CD14-positive monocyte (primary cell): ENCODE results near the gene FZD7. TPM values are rescaled to one million over a fixed set of nuclear protein-coding genes. Genes with fewer than 3 reads are reported as not detected.

Experiments
- DNase-seq, 3 donors: peaks; one replicate each; pipeline ENCODE4 v3.0.0-alpha.2; 2011 to 2022
- H2AFZ ChIP-seq: 2 replicates; pipeline ENCODE4 v1.6.0; 2012; ENCODE audit warnings: mild to moderate bottlenecking, low read depth, low read length, inconsistent platforms; ENCODE audit not compliant: insufficient read depth, poor library complexity, severe bottlenecking
- H3K27ac ChIP-seq, 2 donors: 1 replicate in 1 of 2; 2 replicates in 1 of 2; pipeline ENCODE4 v1.5.1; 2012 to 2013; ENCODE audit warnings: low read length in 2 of 2, control low read depth in 1 of 2, inconsistent platforms in 1 of 2, low read depth in 1 of 2, mild to moderate bottlenecking in 1 of 2
- H3K27me3 ChIP-seq, 2 donors: one replicate each; pipeline versions ENCODE4 v1.6.0 to v1.6.1; 2011 to 2013; ENCODE audit warnings: low read length in 2 of 2; ENCODE audit not compliant: control insufficient read depth in 2 of 2, insufficient read depth in 2 of 2
- H3K36me3 ChIP-seq, 2 donors: replicated peaks in 1 of 2; 1 replicate in 1 of 2; 2 replicates in 1 of 2; pipeline versions ENCODE4 v1.5.1 to v1.6.1; 2012 to 2013; ENCODE audit warnings: low read length in 2 of 2, control low read depth in 1 of 2, inconsistent platforms in 1 of 2, mild to moderate bottlenecking in 1 of 2; ENCODE audit not compliant: insufficient read depth in 2 of 2, control insufficient read depth in 1 of 2
- H3K4me1 ChIP-seq, 2 donors: 1 replicate in 1 of 2; 2 replicates in 1 of 2; pipeline versions ENCODE4 v1.5.1 to v1.6.1; 2012 to 2013; ENCODE audit warnings: low read length in 2 of 2, control low read depth in 1 of 2, inconsistent platforms in 1 of 2, mild to moderate bottlenecking in 1 of 2, moderate library complexity in 1 of 2; ENCODE audit not compliant: insufficient read depth in 2 of 2, control insufficient read depth in 1 of 2
- H3K4me2 ChIP-seq: replicated peaks from 2 replicates; pipeline ENCODE3; 2012; ENCODE audit warnings: low read length, moderate library complexity, mild to moderate bottlenecking; ENCODE audit not compliant: poor library complexity, severe bottlenecking; ENCODE audit errors: extremely low read depth
- H3K4me3 ChIP-seq, 3 experiments: fragments of 200-600 bp in 1 of 3; sonication (generic) in 1 of 3; replicated peaks in 1 of 3; 1 replicate in 2 of 3; 2 replicates in 1 of 3; pipeline ENCODE4 v1.5.1; 2011 to 2013; ENCODE audit warnings: low read length in 3 of 3, mild to moderate bottlenecking in 3 of 3, control low read depth in 2 of 3, low read depth in 2 of 3, inconsistent platforms in 1 of 3, moderate library complexity in 1 of 3
- H3K79me2 ChIP-seq: 2 replicates; pipeline ENCODE4 v1.6.0; 2012; ENCODE audit warnings: mild to moderate bottlenecking, control low read depth, inconsistent platforms, low read length, moderate library complexity; ENCODE audit not compliant: insufficient read depth
- H3K9ac ChIP-seq: 2 replicates; pipeline ENCODE4 v1.6.0; 2017; ENCODE audit warnings: low read length, mild to moderate bottlenecking; ENCODE audit not compliant: insufficient read depth, poor library complexity, severe bottlenecking
- H3K9me3 ChIP-seq, 2 donors: replicated peaks in 1 of 2; 1 replicate in 1 of 2; 2 replicates in 1 of 2; pipeline versions ENCODE4 v1.5.1 to v1.6.1; 2012 to 2013; ENCODE audit warnings: low read length in 2 of 2, control low read depth in 1 of 2; ENCODE audit not compliant: control insufficient read depth in 1 of 2, insufficient read depth in 1 of 2
- H4K20me1 ChIP-seq: 2 replicates; pipeline ENCODE4 v1.6.0; 2012; ENCODE audit warnings: mild to moderate bottlenecking, low read length, control low read depth, moderate library complexity; ENCODE audit not compliant: insufficient read depth
- H3K27ac Mint-ChIP-seq, 7 donors: one replicate each; pipeline ENCODE4 v1.8.0; 2020; ENCODE audit warnings: mild to moderate bottlenecking in 7 of 7, mixed read lengths in 7 of 7, moderate library complexity in 6 of 7, inconsistent platforms in 2 of 7
- H3K27me3 Mint-ChIP-seq, 3 donors: one replicate each; pipeline ENCODE4 v1.8.0; 2021 to 2022; ENCODE audit warnings: low read depth in 3 of 3, mild to moderate bottlenecking in 3 of 3, mixed read lengths in 3 of 3, moderate library complexity in 3 of 3, inconsistent platforms in 1 of 3
- H3K36me3 Mint-ChIP-seq, 2 donors: one replicate each; pipeline ENCODE4 v1.8.0; 2020; ENCODE audit warnings: mixed read lengths in 2 of 2, inconsistent platforms in 1 of 2, mild to moderate bottlenecking in 1 of 2
- H3K4me1 Mint-ChIP-seq: one replicate; pipeline ENCODE4 v1.8.0; 2020; ENCODE audit warnings: mild to moderate bottlenecking, mixed read lengths
- H3K4me3 Mint-ChIP-seq, 2 donors: one replicate each; pipeline ENCODE4 v1.8.0; 2020; ENCODE audit warnings: mild to moderate bottlenecking in 2 of 2, mixed read lengths in 2 of 2, moderate library complexity in 1 of 2
- H3K9me3 Mint-ChIP-seq, 7 donors: one replicate each; pipeline ENCODE4 v1.8.0; 2020 to 2022; ENCODE audit warnings: mixed read lengths in 7 of 7, mild to moderate bottlenecking in 6 of 7, moderate library complexity in 6 of 7, inconsistent platforms in 2 of 7
- CTCF ChIP-seq: fragments of 200-600 bp; IDR thresholded peaks from one replicate; pipeline ENCODE4 v1.8.0; 2022; ENCODE audit warnings: antibody characterized with exemption, mild to moderate bottlenecking
- WGBS: methylation state at CpG from one replicate; pipeline ENCODE4 v1.1.5; 2013; ENCODE audit warnings: missing lambda C conversion rate; ENCODE audit not compliant: insufficient coverage; 5-methylcytosine and 5-hydroxymethylcytosine counted together
- intact Hi-C, 2 donors: fragments of 100-400 bp; cut with micrococcal nuclease; formaldehyde crosslinking; loops; one replicate each; pipeline versions ENCODE4 v1.15.0 to v1.15.1; 2023
- polyA plus RNA-seq, 3 donors: library from polyadenylated mRNA; depleted of rRNA in 1 of 3; unstranded in 2 of 3; stranded (reverse) in 1 of 3; fragments of 300-500 nt in 2 of 3; fragments of >200 nt in 1 of 3; fragmentation: Illumina TruSeq in 2 of 3; gene quantifications; 1 replicate in 2 of 3; 2 replicates in 1 of 3; pipeline ENCODE4 v1.2.3, GENCODE V29; 2012 to 2021

FZD7 gene
- polyA plus RNA-seq, 3 donors: 0.05 to 0.28 TPM; not detected in 1

- Mint-ChIP-seq H3K27ac (no peak overlapping the region), H3K4me3 (no peak overlapping the region), H3K36me3 (no peaks in the 10 kb centered on the region), H3K27me3 (peaks cover 5 to 12% (median 8%) of the 10 kb centered on the region in 3 donors), H3K4me1 (no peaks in the 10 kb centered on the region), H3K9me3 (no peaks in the 10 kb centered on the region)
- H3K4me1 ChIP-seq: no peaks in the 10 kb centered on the region
- WGBS: no CpG with 5 or more reads among the region's 2 CpGs
- H3K4me3 ChIP-seq: no peak overlapping the region
- H3K36me3 ChIP-seq: no peaks in the 10 kb centered on the region
- no peak for DNase-seq
- no peak overlapping the region for H3K9ac ChIP-seq
- no peaks in the 10 kb centered on the region for H4K20me1 ChIP-seq
- H3K4me2 ChIP-seq: no peak overlapping the region
- no peaks in the 10 kb centered on the region for H3K9me3 ChIP-seq
- no peak overlapping the region for H3K27ac ChIP-seq
- intact Hi-C loops: no loop called here
- no peaks in the 10 kb centered on the region for H3K27me3 ChIP-seq
- H2AFZ ChIP-seq: no peak overlapping the region
- H3K79me2 ChIP-seq: no peaks in the 10 kb centered on the region
- no peak for TF ChIP-seq CTCF
Measured at GRCh38 chr2:202056611-202057010, 23.0 kb downstream of the FZD7 start.

- Mint-ChIP-seq H3K4me3 (no peak overlapping the region), H3K27me3 (peaks cover 2 to 8% (median 4%) of the 10 kb centered on the region in 3 donors), H3K4me1 (no peaks in the 10 kb centered on the region), H3K36me3 (no peaks in the 10 kb centered on the region), H3K9me3 (no peaks in the 10 kb centered on the region), H3K27ac (no peak overlapping the region)
- no peak overlapping the region for H2AFZ ChIP-seq
- intact Hi-C loops: no loop called here
- H3K9ac ChIP-seq: no peak overlapping the region
- H3K4me2 ChIP-seq: no peak overlapping the region
- H3K79me2 ChIP-seq: no peaks in the 10 kb centered on the region
- no peaks in the 10 kb centered on the region for H3K27me3 ChIP-seq
- no peak overlapping the region for H3K4me3 ChIP-seq
- H3K9me3 ChIP-seq: no peaks in the 10 kb centered on the region
- no peaks in the 10 kb centered on the region for H3K36me3 ChIP-seq
- DNase-seq: no peak
- no peaks in the 10 kb centered on the region for H3K4me1 ChIP-seq
- no peaks in the 10 kb centered on the region for H4K20me1 ChIP-seq
- WGBS: no CpG with 5 or more reads among the region's 3 CpGs
- TF ChIP-seq CTCF: no peak
- H3K27ac ChIP-seq: no peak overlapping the region
Measured at GRCh38 chr2:202060218-202060617, 26.6 kb downstream of the FZD7 start.
